Right lobe of liver (tissue), 4 donors: ENCODE results near the gene IRX2.

Source experiments
- POLR2A ChIP-seq: fragments of 450-650 bp; IDR thresholded peaks from one replicate; pipeline ENCODE4 v1.6.1; 2017; ENCODE audit warnings: antibody characterized with exemption, mild to moderate bottlenecking
- TF ChIP-seq, protein P1 (sequence below), 4 donors: fragments of 200-600 bp in 3 of 4; fragments of 450-650 bp in 1 of 4; IDR thresholded peaks; one replicate each; pipeline versions ENCODE4 v1.5.1 to v1.8.0; 2016 to 2022; ENCODE audit warnings: antibody characterized with exemption in 4 of 4, mild to moderate bottlenecking in 2 of 4
- donor health status: DM: no; HTN: no; CAD: no.
- donor health status: DM: no; HTN: no; CAD: no.
- donor health status: DM: no; HTN: yes; CAD: no.

DNA sequence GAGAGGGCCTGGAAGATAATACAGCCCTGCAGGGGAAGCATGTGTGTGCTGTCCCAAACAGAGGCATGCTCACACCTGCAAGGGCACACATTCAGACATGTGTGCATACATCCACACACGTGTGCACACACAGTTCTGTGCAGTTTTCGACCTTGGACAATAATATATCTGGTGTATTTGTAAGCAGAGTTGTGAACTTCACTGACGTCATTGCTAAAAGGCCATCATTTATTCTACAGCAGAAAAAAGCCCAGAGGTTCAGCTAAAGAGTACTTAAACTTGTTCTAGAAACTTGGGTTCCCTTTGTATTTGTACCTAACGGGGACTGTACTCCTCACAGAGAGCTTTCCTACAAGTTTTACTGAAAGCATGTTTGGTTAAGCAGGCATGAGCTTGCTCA, 19.5 kb downstream of the IRX2 start:
- TF ChIP-seq, protein P1, sequence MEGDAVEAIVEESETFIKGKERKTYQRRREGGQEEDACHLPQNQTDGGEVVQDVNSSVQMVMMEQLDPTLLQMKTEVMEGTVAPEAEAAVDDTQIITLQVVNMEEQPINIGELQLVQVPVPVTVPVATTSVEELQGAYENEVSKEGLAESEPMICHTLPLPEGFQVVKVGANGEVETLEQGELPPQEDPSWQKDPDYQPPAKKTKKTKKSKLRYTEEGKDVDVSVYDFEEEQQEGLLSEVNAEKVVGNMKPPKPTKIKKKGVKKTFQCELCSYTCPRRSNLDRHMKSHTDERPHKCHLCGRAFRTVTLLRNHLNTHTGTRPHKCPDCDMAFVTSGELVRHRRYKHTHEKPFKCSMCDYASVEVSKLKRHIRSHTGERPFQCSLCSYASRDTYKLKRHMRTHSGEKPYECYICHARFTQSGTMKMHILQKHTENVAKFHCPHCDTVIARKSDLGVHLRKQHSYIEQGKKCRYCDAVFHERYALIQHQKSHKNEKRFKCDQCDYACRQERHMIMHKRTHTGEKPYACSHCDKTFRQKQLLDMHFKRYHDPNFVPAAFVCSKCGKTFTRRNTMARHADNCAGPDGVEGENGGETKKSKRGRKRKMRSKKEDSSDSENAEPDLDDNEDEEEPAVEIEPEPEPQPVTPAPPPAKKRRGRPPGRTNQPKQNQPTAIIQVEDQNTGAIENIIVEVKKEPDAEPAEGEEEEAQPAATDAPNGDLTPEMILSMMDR (IDR thresholded peaks at IDR 0.05) = no peak
- no peak for TF ChIP-seq POLR2A
